ENCODE measurements around the gene LPGAT1. TPM values are rescaled to one million over a fixed set of nuclear protein-coding genes. Genes with fewer than 3 reads are reported as not detected.

LPGAT1 gene
- total RNA-seq, 1 experiment from 2014 or later, result 37.5 TPM

DNA sequence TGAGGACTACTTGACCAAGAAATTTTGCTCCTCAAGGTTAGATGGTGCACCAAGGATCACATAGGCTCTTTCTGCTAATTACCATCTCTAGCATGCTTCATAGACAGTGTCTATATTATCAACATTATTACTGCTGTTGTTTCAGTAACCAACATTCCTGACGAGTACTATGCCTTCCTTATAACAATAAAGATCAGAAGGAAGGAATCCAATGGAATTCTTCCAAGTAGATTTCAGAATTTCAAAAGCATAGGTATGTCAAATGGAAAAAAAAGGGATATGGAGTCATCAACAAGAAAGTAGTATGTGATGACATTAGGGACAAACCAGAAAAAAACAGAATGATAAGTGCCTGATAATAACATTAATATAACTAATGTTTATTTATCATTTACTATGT is 39.6 kb upstream of the LPGAT1 start:
- intact Hi-C loops (cut with micrococcal nuclease; ENCODE audit: unreplicated experiment), result no loop called here
- Histone ChIP-seq H3K27ac (ENCODE audit: low read depth, low read length, poor library complexity, severe bottlenecking) (no peak overlapping the region), H3K36me3 (ENCODE audit: insufficient read depth, low read length, poor library complexity, severe bottlenecking) (no peaks in the 10 kb centered on the region), H3K27me3 (replicated peaks; ENCODE audit: insufficient read depth, low read depth, low read length, poor library complexity) (no peaks in the 10 kb centered on the region), H3K9me3 (ENCODE audit: low read depth, low read length, poor library complexity, severe bottlenecking) (no peaks in the 10 kb centered on the region), H3K4me1 (ENCODE audit: insufficient read depth, low read length, poor library complexity, severe bottlenecking) (no peaks in the 10 kb centered on the region), H3K4me3 (ENCODE audit: low read depth, low read length, poor library complexity, severe bottlenecking) (no peak overlapping the region)
- BruUV-seq (replicated peaks), result no TSS peak
- POLR2A ChIA-PET (ENCODE audit: low non-redundant PET), result no interaction called here
- no peak for TF ChIP-seq EZH2 (IDR thresholded peaks at IDR 0.05; ENCODE audit: borderline replicate concordance, low read depth, low read length, poor library complexity, severe bottlenecking)
- TF ChIP-seq, protein P1, sequence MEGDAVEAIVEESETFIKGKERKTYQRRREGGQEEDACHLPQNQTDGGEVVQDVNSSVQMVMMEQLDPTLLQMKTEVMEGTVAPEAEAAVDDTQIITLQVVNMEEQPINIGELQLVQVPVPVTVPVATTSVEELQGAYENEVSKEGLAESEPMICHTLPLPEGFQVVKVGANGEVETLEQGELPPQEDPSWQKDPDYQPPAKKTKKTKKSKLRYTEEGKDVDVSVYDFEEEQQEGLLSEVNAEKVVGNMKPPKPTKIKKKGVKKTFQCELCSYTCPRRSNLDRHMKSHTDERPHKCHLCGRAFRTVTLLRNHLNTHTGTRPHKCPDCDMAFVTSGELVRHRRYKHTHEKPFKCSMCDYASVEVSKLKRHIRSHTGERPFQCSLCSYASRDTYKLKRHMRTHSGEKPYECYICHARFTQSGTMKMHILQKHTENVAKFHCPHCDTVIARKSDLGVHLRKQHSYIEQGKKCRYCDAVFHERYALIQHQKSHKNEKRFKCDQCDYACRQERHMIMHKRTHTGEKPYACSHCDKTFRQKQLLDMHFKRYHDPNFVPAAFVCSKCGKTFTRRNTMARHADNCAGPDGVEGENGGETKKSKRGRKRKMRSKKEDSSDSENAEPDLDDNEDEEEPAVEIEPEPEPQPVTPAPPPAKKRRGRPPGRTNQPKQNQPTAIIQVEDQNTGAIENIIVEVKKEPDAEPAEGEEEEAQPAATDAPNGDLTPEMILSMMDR (conservative IDR thresholded peaks at IDR 0.05; ENCODE audit: low read depth, low read length), result no peak
- CTCF ChIA-PET, result no interaction called here
- no peak for DNase-seq (ENCODE audit: low spot score)

- intact Hi-C loops (cut with micrococcal nuclease; ENCODE audit: unreplicated experiment), result loop anchor here (5.0 kb wide), 1 partner anchor 827 kb away; no protein-coding TSS in a partner anchor
- H3K4me1 ChIP-seq (ENCODE audit: insufficient read depth, low read length, poor library complexity, severe bottlenecking), result no peaks in the 10 kb centered on the region
- no peaks in the 10 kb centered on the region for H3K27me3 ChIP-seq (replicated peaks; ENCODE audit: insufficient read depth, low read depth, low read length, poor library complexity)
- no peak overlapping the region for H3K27ac ChIP-seq (ENCODE audit: low read depth, low read length, poor library complexity, severe bottlenecking)
- no peak for DNase-seq (ENCODE audit: low spot score)
- ChIA-PET CTCF (no interaction called here), POLR2A (ENCODE audit: low non-redundant PET) (no interaction called here)
- BruUV-seq (replicated peaks), result no TSS peak
- H3K36me3 ChIP-seq (ENCODE audit: insufficient read depth, low read length, poor library complexity, severe bottlenecking), result no peaks in the 10 kb centered on the region
- no peak overlapping the region for H3K4me3 ChIP-seq (ENCODE audit: low read depth, low read length, poor library complexity, severe bottlenecking)
- TF ChIP-seq EZH2 (IDR thresholded peaks at IDR 0.05; ENCODE audit: borderline replicate concordance, low read depth, low read length, poor library complexity, severe bottlenecking), result no peak
- TF ChIP-seq, protein P1 (conservative IDR thresholded peaks at IDR 0.05; ENCODE audit: low read depth, low read length), result no peak
- no peaks in the 10 kb centered on the region for H3K9me3 ChIP-seq (ENCODE audit: low read depth, low read length, poor library complexity, severe bottlenecking)
Measured at GRCh38 chr1:211865180-211865579, 34.6 kb upstream of the LPGAT1 start.

DNA sequence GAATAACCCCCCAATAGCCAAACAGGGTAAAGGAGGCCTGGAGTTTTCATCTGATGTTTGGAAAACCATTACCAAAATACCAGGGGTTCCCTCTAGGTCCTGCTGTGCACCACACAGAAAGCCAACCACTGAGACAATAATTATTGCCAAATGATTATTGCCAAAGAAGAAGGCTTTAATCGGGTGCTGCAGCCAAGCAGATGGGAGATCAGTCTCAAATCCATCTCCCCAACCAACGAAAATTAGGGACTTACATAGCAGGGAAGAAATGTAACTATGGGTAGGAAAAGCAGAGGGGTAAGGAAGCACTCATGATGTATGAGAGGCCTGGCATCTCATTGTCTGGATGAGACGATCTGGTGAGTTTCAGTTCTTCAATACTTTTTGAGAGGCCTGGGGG is 28.8 kb upstream of the LPGAT1 start:
- TF ChIP-seq, protein P1 (conservative IDR thresholded peaks at IDR 0.05; ENCODE audit: low read depth, low read length), result no peak
- TF ChIP-seq EZH2 (IDR thresholded peaks at IDR 0.05; ENCODE audit: borderline replicate concordance, low read depth, low read length, poor library complexity, severe bottlenecking), result no peak
- Histone ChIP-seq H3K4me1 (ENCODE audit: insufficient read depth, low read length, poor library complexity, severe bottlenecking) (no peaks in the 10 kb centered on the region), H3K36me3 (ENCODE audit: insufficient read depth, low read length, poor library complexity, severe bottlenecking) (no peaks in the 10 kb centered on the region), H3K27me3 (replicated peaks; ENCODE audit: insufficient read depth, low read depth, low read length, poor library complexity) (no peaks in the 10 kb centered on the region), H3K4me3 (ENCODE audit: low read depth, low read length, poor library complexity, severe bottlenecking) (no peak overlapping the region), H3K9me3 (ENCODE audit: low read depth, low read length, poor library complexity, severe bottlenecking) (peaks cover 12% of the 10 kb centered on the region), H3K27ac (ENCODE audit: low read depth, low read length, poor library complexity, severe bottlenecking) (no peak overlapping the region)
- no TSS peak for BruUV-seq (replicated peaks)
- no peak for DNase-seq (ENCODE audit: low spot score)
- CTCF ChIA-PET, result no interaction called here
- POLR2A ChIA-PET (ENCODE audit: low non-redundant PET), result no interaction called here
- intact Hi-C loops (cut with micrococcal nuclease; ENCODE audit: unreplicated experiment), result no loop called here

Measured in A673 (cell line).